Prostate gland (tissue), 2 donors: ENCODE measurements around the gene OR8B3.

Experiments
- POLR2A ChIP-seq: fragments of 450-650 bp; IDR thresholded peaks from one replicate; pipeline ENCODE4 v1.6.1; 2016; ENCODE audit warnings: antibody characterized with exemption, mild to moderate bottlenecking
- POLR2AphosphoS5 ChIP-seq: sonication (generic); formaldehyde crosslinking; IDR thresholded peaks from one replicate; pipeline ENCODE4 v1.6.1; 2017; ENCODE audit warnings: antibody characterized with exemption
- TF ChIP-seq, protein P1 (sequence below), 4 experiments: fragments of 200-600 bp in 2 of 4; fragments of 450-650 bp in 2 of 4; sonication (generic) in 2 of 4; IDR thresholded peaks; 1 replicate in 3 of 4; 2 replicates in 1 of 4; pipeline ENCODE4 v1.5.1; 2016 to 2019; ENCODE audit warnings: antibody characterized with exemption in 4 of 4, mild to moderate bottlenecking in 2 of 4, moderate library complexity in 2 of 4

GRCh38 chr11:124359566-124359965 is 39.3 kb downstream of the OR8B3 start:
- TF ChIP-seq POLR2A (no peak), POLR2AphosphoS5 (no peak)
- TF ChIP-seq, protein P1, sequence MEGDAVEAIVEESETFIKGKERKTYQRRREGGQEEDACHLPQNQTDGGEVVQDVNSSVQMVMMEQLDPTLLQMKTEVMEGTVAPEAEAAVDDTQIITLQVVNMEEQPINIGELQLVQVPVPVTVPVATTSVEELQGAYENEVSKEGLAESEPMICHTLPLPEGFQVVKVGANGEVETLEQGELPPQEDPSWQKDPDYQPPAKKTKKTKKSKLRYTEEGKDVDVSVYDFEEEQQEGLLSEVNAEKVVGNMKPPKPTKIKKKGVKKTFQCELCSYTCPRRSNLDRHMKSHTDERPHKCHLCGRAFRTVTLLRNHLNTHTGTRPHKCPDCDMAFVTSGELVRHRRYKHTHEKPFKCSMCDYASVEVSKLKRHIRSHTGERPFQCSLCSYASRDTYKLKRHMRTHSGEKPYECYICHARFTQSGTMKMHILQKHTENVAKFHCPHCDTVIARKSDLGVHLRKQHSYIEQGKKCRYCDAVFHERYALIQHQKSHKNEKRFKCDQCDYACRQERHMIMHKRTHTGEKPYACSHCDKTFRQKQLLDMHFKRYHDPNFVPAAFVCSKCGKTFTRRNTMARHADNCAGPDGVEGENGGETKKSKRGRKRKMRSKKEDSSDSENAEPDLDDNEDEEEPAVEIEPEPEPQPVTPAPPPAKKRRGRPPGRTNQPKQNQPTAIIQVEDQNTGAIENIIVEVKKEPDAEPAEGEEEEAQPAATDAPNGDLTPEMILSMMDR (IDR thresholded peaks at IDR 0.05) = no peak
